ENCODE measurements around the gene FXYD6. TPM values are rescaled to one million over a fixed set of nuclear protein-coding genes. Genes with fewer than 3 reads are reported as not detected.

Gene FXYD6
- total RNA-seq, 1 donor from 2014 or later = 10.5 TPM

DNA sequence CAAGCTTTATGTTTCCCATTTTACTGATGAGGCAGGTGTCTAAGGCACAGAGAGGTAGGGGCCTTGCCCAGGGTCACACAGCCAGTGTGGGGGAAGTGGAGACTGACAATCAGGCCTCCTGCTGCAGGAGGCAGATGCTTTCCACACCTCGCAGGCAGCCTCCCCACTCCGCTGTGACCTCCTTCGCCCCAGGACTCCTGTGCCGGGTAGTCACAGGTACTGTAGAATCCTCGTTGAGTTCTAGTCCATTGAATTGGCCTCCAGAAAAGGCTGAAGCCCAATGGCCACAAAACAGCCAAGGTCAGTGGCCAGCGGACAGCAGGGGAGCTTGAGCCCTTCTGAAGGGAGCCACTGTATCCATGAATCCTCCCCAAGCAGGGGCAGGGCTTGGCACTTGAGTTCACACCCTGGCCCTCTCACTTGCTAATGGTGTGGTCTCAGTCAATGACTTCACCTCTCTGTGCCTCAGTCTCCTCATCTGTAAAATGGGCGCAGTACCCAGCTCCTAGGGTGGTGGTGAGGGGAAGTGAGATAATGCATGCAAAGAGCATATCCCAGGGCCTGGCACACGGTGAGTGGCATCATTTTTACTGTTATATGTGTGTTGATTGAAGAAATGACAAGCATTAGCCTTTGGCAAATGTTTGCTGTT, 50.8 kb downstream of the FXYD6 start:
- peaks cover 19% of the 10 kb centered on the region for H3K4me1 Mint-ChIP-seq (ENCODE audit: low read depth, unreplicated experiment)
- H3K4me3 ChIP-seq (ENCODE audit: insufficient read depth, low read depth, low read length) = no peak overlapping the region
- TF ChIP-seq, protein P1, sequence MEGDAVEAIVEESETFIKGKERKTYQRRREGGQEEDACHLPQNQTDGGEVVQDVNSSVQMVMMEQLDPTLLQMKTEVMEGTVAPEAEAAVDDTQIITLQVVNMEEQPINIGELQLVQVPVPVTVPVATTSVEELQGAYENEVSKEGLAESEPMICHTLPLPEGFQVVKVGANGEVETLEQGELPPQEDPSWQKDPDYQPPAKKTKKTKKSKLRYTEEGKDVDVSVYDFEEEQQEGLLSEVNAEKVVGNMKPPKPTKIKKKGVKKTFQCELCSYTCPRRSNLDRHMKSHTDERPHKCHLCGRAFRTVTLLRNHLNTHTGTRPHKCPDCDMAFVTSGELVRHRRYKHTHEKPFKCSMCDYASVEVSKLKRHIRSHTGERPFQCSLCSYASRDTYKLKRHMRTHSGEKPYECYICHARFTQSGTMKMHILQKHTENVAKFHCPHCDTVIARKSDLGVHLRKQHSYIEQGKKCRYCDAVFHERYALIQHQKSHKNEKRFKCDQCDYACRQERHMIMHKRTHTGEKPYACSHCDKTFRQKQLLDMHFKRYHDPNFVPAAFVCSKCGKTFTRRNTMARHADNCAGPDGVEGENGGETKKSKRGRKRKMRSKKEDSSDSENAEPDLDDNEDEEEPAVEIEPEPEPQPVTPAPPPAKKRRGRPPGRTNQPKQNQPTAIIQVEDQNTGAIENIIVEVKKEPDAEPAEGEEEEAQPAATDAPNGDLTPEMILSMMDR (IDR thresholded peaks at IDR 0.05; ENCODE audit: insufficient read depth, low read depth, low read length) = no peak
- no peak for TF ChIP-seq EZH2 (IDR thresholded peaks at IDR 0.05; ENCODE audit: insufficient read depth, low read length)
- H3K27me3 Mint-ChIP-seq (ENCODE audit: low read depth, unreplicated experiment) = peaks cover 19% of the 10 kb centered on the region
- H3K36me3 Mint-ChIP-seq (ENCODE audit: low read depth, unreplicated experiment) = no peaks in the 10 kb centered on the region
- no peaks in the 10 kb centered on the region for H3K9me3 Mint-ChIP-seq (ENCODE audit: unreplicated experiment)
- no peak overlapping the region for H3K4me3 Mint-ChIP-seq (ENCODE audit: unreplicated experiment)
- H3K27me3 ChIP-seq (ENCODE audit: insufficient read depth, low read length) = peaks cover 2% of the 10 kb centered on the region
- H4K20me1 ChIP-seq (ENCODE audit: insufficient read depth, low read length) = no peaks in the 10 kb centered on the region
- no peak for FAIRE-seq
- no peak overlapping the region for H2AFZ ChIP-seq (ENCODE audit: low read depth, low read length)
- no peak overlapping the region for H3K27ac ChIP-seq (ENCODE audit: low read depth, low read length)
- no peaks in the 10 kb centered on the region for H3K79me2 ChIP-seq (ENCODE audit: insufficient read depth, low read length)
- no peak overlapping the region for H3K27ac Mint-ChIP-seq (ENCODE audit: unreplicated experiment)
- no peaks in the 10 kb centered on the region for H3K9me3 ChIP-seq (ENCODE audit: insufficient read depth, low read depth, low read length)
- H3K4me2 ChIP-seq (ENCODE audit: low read length) = no peak overlapping the region
- H3K9ac ChIP-seq (ENCODE audit: low read length) = no peak overlapping the region
- peaks cover 23% of the 10 kb centered on the region for H3K4me1 ChIP-seq (ENCODE audit: insufficient read depth, low read length)
- no peak for DNase-seq (ENCODE audit: low read depth)
- no peaks in the 10 kb centered on the region for H3K36me3 ChIP-seq (ENCODE audit: insufficient read depth, low read length)

DNA sequence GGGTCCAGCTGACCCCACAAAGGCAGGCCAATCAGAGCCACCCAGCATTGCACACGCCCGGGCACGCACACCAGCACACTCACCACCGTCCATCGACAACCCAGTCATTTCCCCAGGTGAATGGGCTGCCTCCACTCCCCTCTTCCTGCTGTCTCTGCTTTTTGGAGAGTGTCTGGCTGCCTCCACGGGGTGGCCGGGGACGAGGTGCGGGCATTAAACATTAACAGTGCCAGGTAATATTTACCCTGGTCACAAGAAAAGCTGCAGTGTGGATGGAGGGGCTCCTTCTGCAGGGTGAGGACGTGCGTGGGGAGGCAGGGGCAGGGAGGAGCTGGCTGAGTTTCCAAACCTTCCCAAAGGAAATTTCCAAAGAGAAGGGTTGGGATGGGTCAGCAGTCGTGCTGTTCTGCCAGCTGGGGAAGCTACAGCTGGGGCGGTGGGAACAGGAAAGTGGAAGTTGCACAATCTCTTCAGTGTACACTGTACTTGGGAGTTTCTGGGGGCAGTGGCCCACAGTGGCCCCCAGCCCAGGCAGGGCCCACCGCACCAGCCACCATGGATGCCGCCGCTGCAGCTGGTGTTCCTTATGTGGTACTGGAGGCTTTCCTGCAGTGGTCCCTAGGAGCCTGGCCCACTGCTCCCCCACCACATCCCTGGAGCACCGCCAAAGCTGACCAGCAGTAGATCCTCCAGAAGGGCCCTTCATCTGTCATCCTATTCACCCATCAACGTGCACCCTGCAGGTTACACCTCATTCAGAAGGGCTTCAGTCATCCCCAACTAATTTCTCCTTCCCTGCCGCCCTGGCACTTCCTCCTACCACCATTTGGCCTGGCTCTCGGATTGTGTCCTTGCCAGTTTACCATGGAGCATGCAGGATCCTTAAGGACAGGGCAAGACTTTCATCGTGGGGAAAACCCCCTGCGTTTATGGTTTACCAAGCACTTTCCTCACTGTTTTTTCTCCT, 51.6 kb downstream of the FXYD6 start, which contains the start of gene FXYD2:
FXYD2 (minus strand) TSS at position 174 of the 967 bp plus-strand sequence; CDS start at position 108, 66 bp downstream.
- Histone ChIP-seq H3K4me3 (ENCODE audit: insufficient read depth, low read depth, low read length) (no peak within 1 kb of the TSS), H4K20me1 (ENCODE audit: insufficient read depth, low read length) (no peaks in the 10 kb centered on the region), H3K4me1 (ENCODE audit: insufficient read depth, low read length) (peaks cover 23% of the 10 kb centered on the region), H3K4me2 (ENCODE audit: low read length) (no peak within 1 kb of the TSS), H3K9ac (ENCODE audit: low read length) (no peak within 1 kb of the TSS), H3K79me2 (ENCODE audit: insufficient read depth, low read length) (no peaks in the 10 kb centered on the region), H3K36me3 (ENCODE audit: insufficient read depth, low read length) (no peaks in the 10 kb centered on the region), H3K27ac (ENCODE audit: low read depth, low read length) (no peak within 1 kb of the TSS), H3K9me3 (ENCODE audit: insufficient read depth, low read depth, low read length) (no peaks in the 10 kb centered on the region), H2AFZ (ENCODE audit: low read depth, low read length) (peak within 1 kb of the TSS; percentile 65), H3K27me3 (ENCODE audit: insufficient read depth, low read length) (peaks cover 2% of the 10 kb centered on the region)
- peaks cover 18% of the 10 kb centered on the region for H3K27me3 Mint-ChIP-seq (ENCODE audit: low read depth, unreplicated experiment)
- peaks cover 14% of the 10 kb centered on the region for H3K4me1 Mint-ChIP-seq (ENCODE audit: low read depth, unreplicated experiment)
- no peak within 1 kb of the TSS for H3K27ac Mint-ChIP-seq (ENCODE audit: unreplicated experiment)
- H3K36me3 Mint-ChIP-seq (ENCODE audit: low read depth, unreplicated experiment) = no peaks in the 10 kb centered on the region
- TF ChIP-seq, protein P1 (IDR thresholded peaks at IDR 0.05; ENCODE audit: insufficient read depth, low read depth, low read length) = no peak
- no peak for TF ChIP-seq EZH2 (IDR thresholded peaks at IDR 0.05; ENCODE audit: insufficient read depth, low read length)
- no peaks in the 10 kb centered on the region for H3K9me3 Mint-ChIP-seq (ENCODE audit: unreplicated experiment)
- DNase-seq (ENCODE audit: low read depth) (no peak), FAIRE-seq (no peak)
- no peak within 1 kb of the TSS for H3K4me3 Mint-ChIP-seq (ENCODE audit: unreplicated experiment)
